ENCODE results near the gene TACR1.

DNA sequence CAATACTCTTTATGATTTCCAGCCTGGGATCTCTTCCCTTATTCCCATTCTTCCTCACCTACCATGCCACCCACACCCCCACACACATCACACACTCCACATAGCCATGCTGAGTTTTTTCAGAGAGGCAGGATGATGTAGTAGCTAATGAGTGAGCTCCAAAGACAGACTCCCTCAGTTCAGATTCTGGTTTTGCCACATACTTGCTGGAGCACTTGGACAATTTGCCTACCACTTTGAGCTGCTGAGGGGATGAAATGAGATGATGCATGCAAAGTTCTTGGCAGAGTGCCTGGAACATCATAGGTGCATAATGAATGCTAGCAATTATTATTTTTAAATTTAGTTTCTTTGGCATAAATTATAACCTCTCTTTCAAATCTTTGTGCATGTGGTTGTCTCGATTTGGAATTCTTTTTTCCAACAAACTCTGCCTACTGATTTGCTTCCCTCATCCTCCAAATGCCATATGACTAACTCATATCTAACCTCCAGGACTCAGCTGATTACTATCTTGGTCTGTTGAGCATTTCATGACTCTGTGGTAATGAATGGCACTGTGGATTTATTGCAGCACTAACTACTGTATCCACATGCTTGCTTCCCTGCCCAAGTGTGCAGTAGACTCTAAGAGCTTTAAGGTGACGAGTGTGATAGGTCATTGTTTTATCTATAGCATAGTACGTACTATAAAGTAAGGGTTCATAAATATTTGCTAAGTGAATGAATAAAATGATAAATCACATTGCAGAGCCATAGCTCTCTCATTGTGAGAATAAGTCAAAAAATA, 99.1 kb downstream of the TACR1 start:
- TF ChIP-seq, protein P1, sequence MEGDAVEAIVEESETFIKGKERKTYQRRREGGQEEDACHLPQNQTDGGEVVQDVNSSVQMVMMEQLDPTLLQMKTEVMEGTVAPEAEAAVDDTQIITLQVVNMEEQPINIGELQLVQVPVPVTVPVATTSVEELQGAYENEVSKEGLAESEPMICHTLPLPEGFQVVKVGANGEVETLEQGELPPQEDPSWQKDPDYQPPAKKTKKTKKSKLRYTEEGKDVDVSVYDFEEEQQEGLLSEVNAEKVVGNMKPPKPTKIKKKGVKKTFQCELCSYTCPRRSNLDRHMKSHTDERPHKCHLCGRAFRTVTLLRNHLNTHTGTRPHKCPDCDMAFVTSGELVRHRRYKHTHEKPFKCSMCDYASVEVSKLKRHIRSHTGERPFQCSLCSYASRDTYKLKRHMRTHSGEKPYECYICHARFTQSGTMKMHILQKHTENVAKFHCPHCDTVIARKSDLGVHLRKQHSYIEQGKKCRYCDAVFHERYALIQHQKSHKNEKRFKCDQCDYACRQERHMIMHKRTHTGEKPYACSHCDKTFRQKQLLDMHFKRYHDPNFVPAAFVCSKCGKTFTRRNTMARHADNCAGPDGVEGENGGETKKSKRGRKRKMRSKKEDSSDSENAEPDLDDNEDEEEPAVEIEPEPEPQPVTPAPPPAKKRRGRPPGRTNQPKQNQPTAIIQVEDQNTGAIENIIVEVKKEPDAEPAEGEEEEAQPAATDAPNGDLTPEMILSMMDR (IDR thresholded peaks at IDR 0.05): no peak
- TF ChIP-seq ZFX (IDR thresholded peaks at IDR 0.05; ENCODE audit: borderline replicate concordance): no peak
